RKO (cell line): ENCODE measurements around the gene CHAT.

Experiments
- DNase-seq: peaks from one replicate; pipeline ENCODE4 v3.0.0-alpha.2; 2016; ENCODE audit warnings: low spot score

Gene CHAT

GRCh38 chr10:49613882-49614241 is at the start of gene CHAT:
TSS of gene CHAT (plus strand) at chr10:49614037. CDS start at chr10:49614190, 153 bp downstream.
- DNase-seq, result no peak

GRCh38 chr10:49564461-49565009 is 49.3 kb upstream of the CHAT start:
- DNase-seq, result no peak

- no peak for DNase-seq
These were observed 46.0 kb upstream of the CHAT start for GRCh38 chr10:49567810-49568209.

- no peak for DNase-seq
These were observed 45.6 kb upstream of the CHAT start for GRCh38 chr10:49568235-49568634.

GRCh38 chr10:49569031-49569631 is 44.7 kb upstream of the CHAT start:
- DNase-seq, result no peak

- no peak for DNase-seq
These were observed 42.4 kb upstream of the CHAT start for GRCh38 chr10:49571388-49571787.

GRCh38 chr10:49572594-49573114 is 41.2 kb upstream of the CHAT start:
- no peak for DNase-seq

- no peak for DNase-seq
These were observed 38.3 kb upstream of the CHAT start for GRCh38 chr10:49575489-49576072.

GRCh38 chr10:49577182-49577925 is 36.5 kb upstream of the CHAT start:
- DNase-seq, result no peak

- no peak for DNase-seq
These were observed 35.4 kb upstream of the CHAT start for GRCh38 chr10:49578392-49578791.

GRCh38 chr10:49579621-49580020 is 34.2 kb upstream of the CHAT start:
- DNase-seq, result no peak

GRCh38 chr10:49585387-49585786 is 28.4 kb upstream of the CHAT start:
- DNase-seq, result no peak

- DNase-seq, result no peak
These were observed 25.9 kb upstream of the CHAT start for GRCh38 chr10:49587981-49588380.

GRCh38 chr10:49592726-49593563 is 20.9 kb upstream of the CHAT start:
- peak; percentile 55 for DNase-seq

GRCh38 chr10:49593564-49593875 is 20.3 kb upstream of the CHAT start:
- DNase-seq, result no peak

- DNase-seq, result no peak
These were observed 19.8 kb upstream of the CHAT start for GRCh38 chr10:49593998-49594397.

GRCh38 chr10:49594594-49594993 is 19.2 kb upstream of the CHAT start:
- peak; percentile 61 for DNase-seq

- DNase-seq, result no peak
These were observed 18.7 kb upstream of the CHAT start for GRCh38 chr10:49595003-49595712.

- DNase-seq, result peak; percentile 18
These were observed 17.9 kb upstream of the CHAT start for GRCh38 chr10:49595713-49596492.

- no peak for DNase-seq
These were observed 17.4 kb upstream of the CHAT start for GRCh38 chr10:49596493-49596809.

- DNase-seq, result no peak
These were observed 17.0 kb upstream of the CHAT start for GRCh38 chr10:49596836-49597235.
